ENCODE measurements around the gene AGMO.

The AGMO gene

DNA sequence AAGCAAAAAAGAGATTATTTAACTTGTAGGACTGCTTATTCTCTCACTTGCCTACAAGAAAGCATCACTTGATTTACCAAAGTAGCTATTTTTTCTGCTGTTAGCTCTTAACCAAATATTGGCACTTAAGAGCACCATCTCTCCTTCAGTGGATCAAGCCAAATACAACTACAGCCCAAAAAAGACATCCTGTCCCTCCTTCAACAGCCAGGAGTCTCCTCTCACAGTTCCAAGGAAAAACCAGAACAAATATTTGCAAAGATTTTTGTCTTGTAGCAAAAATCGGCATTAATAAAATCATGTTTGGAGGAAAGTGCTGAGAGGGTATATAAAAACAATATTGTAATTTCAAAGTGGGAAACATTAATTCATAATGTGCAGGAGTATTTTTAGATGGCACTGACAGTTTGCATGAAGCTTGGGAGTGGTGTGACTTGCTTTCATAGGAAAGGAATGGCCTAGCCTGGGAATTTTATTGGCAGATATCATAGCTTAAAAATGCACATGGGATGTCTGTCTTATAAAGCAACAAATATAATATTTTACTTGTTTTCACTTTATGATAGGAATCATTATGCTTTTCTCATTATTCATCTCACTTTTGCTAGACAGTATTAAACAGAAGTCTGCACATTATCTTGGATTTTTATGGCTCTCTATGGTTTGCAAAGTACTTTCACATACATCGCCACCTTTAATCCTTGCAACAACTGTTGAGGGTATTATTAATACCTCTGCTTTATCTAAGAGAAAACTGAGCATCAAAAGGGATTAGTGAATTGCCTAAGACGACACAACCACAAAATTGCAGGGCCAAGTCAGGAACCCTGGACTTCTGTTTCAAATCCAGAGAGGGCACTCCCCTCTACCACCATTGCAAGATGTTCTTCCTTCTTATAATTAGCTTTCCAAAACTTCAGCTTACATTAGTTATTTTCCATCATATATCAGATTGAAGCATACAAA is 103.5 kb downstream of the AGMO start:
- TF ChIP-seq, protein P1, sequence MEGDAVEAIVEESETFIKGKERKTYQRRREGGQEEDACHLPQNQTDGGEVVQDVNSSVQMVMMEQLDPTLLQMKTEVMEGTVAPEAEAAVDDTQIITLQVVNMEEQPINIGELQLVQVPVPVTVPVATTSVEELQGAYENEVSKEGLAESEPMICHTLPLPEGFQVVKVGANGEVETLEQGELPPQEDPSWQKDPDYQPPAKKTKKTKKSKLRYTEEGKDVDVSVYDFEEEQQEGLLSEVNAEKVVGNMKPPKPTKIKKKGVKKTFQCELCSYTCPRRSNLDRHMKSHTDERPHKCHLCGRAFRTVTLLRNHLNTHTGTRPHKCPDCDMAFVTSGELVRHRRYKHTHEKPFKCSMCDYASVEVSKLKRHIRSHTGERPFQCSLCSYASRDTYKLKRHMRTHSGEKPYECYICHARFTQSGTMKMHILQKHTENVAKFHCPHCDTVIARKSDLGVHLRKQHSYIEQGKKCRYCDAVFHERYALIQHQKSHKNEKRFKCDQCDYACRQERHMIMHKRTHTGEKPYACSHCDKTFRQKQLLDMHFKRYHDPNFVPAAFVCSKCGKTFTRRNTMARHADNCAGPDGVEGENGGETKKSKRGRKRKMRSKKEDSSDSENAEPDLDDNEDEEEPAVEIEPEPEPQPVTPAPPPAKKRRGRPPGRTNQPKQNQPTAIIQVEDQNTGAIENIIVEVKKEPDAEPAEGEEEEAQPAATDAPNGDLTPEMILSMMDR (IDR thresholded peaks at IDR 0.05; ENCODE audit: low read depth, low read length, missing control alignments) = no peak
- H3K4me3 ChIP-seq (ENCODE audit: low read depth, low read length) = no peak overlapping the region
- DNase-seq (ENCODE audit: low read depth) = no peak

DNA sequence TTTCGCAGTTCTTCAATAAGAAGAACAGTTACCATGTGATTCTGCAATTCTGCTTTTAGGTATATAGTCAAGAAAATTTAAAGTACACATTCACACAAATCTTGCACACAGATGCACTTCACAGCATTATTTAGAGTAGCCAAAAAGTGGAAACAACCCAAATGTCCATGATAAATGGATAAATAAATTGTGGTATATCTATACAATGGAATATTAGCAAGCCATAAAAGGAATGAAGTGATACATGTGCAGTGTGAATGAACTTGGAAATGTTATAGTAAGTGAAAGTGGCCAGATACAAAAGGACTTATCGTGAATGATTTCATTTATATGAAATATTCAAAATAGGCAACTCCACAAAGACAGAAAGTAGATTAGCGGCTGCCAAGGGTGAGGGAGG is 109.1 kb downstream of the AGMO start:
- TF ChIP-seq, protein P1 (IDR thresholded peaks at IDR 0.05; ENCODE audit: low read depth, low read length, missing control alignments) = no peak
- DNase-seq (ENCODE audit: low read depth) = no peak

DNA sequence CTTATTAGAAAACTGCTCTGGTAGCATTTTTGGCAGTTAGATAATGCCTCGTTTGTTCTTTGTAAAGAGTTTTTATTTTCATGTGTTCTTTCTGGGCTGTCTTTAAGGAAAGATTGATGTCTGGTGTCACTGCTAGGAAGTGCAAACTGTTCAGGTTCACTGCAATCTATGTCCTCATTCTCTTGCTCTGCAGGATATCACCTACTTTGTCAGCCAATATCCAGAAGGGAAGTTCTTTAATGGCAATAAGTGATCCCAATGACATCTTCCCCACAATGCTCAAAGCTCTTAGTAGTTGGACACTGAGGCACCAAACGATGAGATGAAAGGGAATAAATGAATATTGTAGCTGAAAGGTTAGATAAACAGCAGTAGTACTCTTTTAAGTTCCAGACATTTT is 115.1 kb downstream of the AGMO start:
- TF ChIP-seq, protein P1 (IDR thresholded peaks at IDR 0.05; ENCODE audit: low read depth, low read length, missing control alignments) = no peak

More for the DNA sequence above, 109.1 kb downstream of the AGMO start:
- H3K4me3 ChIP-seq (ENCODE audit: low read depth, low read length) = no peak overlapping the region

DNA sequence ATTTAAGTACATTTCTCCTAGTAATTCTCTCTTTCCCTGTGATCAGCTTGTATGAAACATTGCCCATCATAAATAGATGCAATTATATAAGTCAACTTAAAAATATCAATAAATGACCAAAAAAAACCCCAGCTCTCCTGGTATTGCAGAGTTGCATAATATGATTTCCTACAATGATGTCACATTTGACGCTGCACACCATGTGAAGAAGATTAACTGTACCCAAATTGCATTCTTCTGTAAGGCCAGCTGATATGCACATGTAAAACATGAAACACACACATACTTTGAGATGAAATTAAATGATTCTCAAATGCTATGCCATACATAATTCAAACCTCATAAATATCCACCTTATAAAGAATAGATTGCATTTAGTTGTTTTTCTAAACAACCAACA is 115.5 kb downstream of the AGMO start:
- DNase-seq (ENCODE audit: low read depth) = no peak
- TF ChIP-seq, protein P1 (IDR thresholded peaks at IDR 0.05; ENCODE audit: low read depth, low read length, missing control alignments) = no peak

More for the DNA sequence above, 115.1 kb downstream of the AGMO start:
- no peak for DNase-seq (ENCODE audit: low read depth)
- H3K4me3 ChIP-seq (ENCODE audit: low read depth, low read length) = no peak overlapping the region

DNA sequence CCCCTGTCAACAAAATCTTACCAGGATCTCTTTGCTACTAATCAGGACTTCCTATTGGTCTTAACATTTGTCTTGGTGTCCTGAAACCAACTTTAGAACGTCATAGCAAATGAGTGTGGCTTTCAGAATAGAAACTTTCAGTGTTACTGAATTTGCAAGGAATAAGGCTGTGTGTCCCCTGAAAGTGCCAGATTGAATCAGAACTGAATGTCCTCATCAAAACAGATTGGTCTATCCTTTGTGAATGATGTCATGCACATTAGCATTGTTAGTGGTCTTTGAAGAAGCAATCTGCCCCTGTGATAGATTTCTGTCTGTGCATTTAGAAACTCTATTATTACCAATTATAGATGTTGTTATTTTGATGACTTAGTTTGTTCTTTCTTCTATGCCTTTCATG is 119.9 kb downstream of the AGMO start:
- TF ChIP-seq, protein P1 (IDR thresholded peaks at IDR 0.05; ENCODE audit: low read depth, low read length, missing control alignments) = no peak
- H3K4me3 ChIP-seq (ENCODE audit: low read depth, low read length) = no peak overlapping the region

More for the DNA sequence above, 115.5 kb downstream of the AGMO start:
- no peak overlapping the region for H3K4me3 ChIP-seq (ENCODE audit: low read depth, low read length)

DNA sequence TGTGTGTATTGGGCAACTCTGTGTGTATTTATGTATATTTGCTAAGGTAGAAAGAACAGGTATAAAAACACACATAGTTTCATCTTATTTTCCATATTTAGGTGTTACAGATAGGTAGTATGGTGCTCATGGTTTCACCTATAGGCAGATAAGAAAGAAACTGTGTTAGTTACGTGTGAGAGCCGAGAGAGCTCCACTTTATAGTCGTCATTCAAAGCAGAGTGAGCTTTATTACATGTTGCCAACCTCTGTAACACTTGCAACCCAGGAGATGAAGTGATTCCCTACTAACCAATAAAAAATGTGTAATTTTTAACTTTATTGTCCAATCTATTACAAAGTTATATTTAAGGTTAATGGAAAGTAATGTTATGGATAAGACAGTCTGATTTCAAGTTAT is 121.3 kb downstream of the AGMO start:
- TF ChIP-seq, protein P1 (IDR thresholded peaks at IDR 0.05; ENCODE audit: low read depth, low read length, missing control alignments) = no peak
- no peak overlapping the region for H3K4me3 ChIP-seq (ENCODE audit: low read depth, low read length)
- DNase-seq (ENCODE audit: low read depth) = no peak

More for the DNA sequence above, 119.9 kb downstream of the AGMO start:
- DNase-seq (ENCODE audit: low read depth) = no peak

All from GM12864 (cell line).